Upper lobe of left lung (tissue), 4 donors: Measurements from ENCODE around the gene APOBEC3G.

Source experiments
- EP300 ChIP-seq, 4 donors: sonication (generic); formaldehyde crosslinking; IDR thresholded peaks; one replicate each; pipeline ENCODE4 v1.5.1; 2017; ENCODE audit warnings: antibody characterized with exemption in 4 of 4, control low read depth in 2 of 4
- POLR2A ChIP-seq, 4 donors: fragments of 450-650 bp; IDR thresholded peaks; one replicate each; pipeline ENCODE4 v1.5.1; 2016 to 2017; ENCODE audit warnings: antibody characterized with exemption in 4 of 4, mild to moderate bottlenecking in 2 of 4
- POLR2AphosphoS5 ChIP-seq, 2 donors: sonication (generic); formaldehyde crosslinking; IDR thresholded peaks; one replicate each; pipeline ENCODE4 v1.5.1; 2017; ENCODE audit warnings: antibody characterized with exemption in 2 of 2

DNA sequence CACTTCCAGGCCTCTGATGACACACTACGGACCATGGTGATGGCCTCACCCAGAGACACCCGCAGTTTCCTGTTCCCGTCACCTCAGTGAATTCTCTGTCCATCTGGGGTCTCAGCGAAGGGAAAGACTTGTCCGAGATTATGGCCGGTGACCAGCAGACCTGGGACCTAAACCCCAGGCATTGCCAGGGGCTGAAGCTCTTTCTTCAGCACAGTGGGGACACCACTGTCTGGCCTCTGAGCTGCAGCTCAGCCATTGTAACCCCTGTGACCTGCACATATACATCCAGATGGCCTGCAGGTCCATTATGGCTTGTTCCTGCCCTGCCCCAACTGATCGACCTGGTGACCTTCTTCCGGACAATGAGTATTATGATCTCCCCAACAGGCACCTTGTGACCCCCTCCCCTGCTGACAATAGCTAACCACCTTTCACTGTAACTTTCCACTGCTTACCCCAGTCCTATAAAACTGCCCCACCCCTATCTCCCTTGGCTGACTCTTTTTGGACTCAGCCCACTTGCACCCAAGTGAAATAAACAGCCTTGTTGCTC lies 53.2 kb downstream of the APOBEC3G start:
- TF ChIP-seq POLR2A (IDR thresholded peaks at IDR 0.05) = no peak
- no peak for TF ChIP-seq EP300 (IDR thresholded peaks at IDR 0.05)
- no peak for TF ChIP-seq POLR2AphosphoS5 (IDR thresholded peaks at IDR 0.05)
